ENCODE results near the gene P2RX5.
A peak's percentile ranks its signal among the peaks of the same experiment; 100 is the strongest.
"Not testable (repeated sequence)": the region's sequence is repeated elsewhere in the genome, so short reads cannot be mapped to it uniquely, and the experiment has no call there.

Gene P2RX5

GRCh38 chr17:3695723-3696411 lies at the start of gene P2RX5:
Gene P2RX5, minus strand, starts transcription at chr17:3696155. Its CDS starts 150 bp downstream, at chr17:3696005.
- DNase-seq: no peak

GRCh38 chr17:3745071-3745470 lies 49.1 kb upstream of the P2RX5 start:
- no peak for DNase-seq

- DNase-seq: no peak
These were observed 48.1 kb upstream of the P2RX5 start for GRCh38 chr17:3744014-3744413.

GRCh38 chr17:3740611-3741073 lies 44.7 kb upstream of the P2RX5 start:
- no peak for DNase-seq

- DNase-seq: no peak
These were observed 43.6 kb upstream of the P2RX5 start for GRCh38 chr17:3739422-3740124.

GRCh38 chr17:3738562-3739295 lies 42.8 kb upstream of the P2RX5 start:
- no peak for DNase-seq

GRCh38 chr17:3735515-3735914 lies 39.6 kb upstream of the P2RX5 start:
- DNase-seq: no peak

GRCh38 chr17:3734911-3735276 lies 38.9 kb upstream of the P2RX5 start:
- DNase-seq: not testable (repeated sequence)

- no peak for DNase-seq
These were observed 36.3 kb upstream of the P2RX5 start for GRCh38 chr17:3732210-3732621.

GRCh38 chr17:3730881-3731429 lies 35.0 kb upstream of the P2RX5 start:
- peak; percentile 67 for DNase-seq

GRCh38 chr17:3729881-3730280 lies 33.9 kb upstream of the P2RX5 start:
- DNase-seq: no peak

GRCh38 chr17:3728099-3728498 lies 32.1 kb upstream of the P2RX5 start:
- not testable (repeated sequence) for DNase-seq

GRCh38 chr17:3727041-3727440 lies 31.1 kb upstream of the P2RX5 start:
- no peak for DNase-seq

GRCh38 chr17:3724378-3725077 lies 28.6 kb upstream of the P2RX5 start:
- no peak for DNase-seq

- DNase-seq: peak; percentile 89
These were observed 27.8 kb upstream of the P2RX5 start, which contains the start of gene HASPIN for GRCh38 chr17:3723556-3724377. Gene HASPIN, plus strand, starts transcription at chr17:3723903. Its CDS starts 33 bp downstream, at chr17:3723936.

GRCh38 chr17:3723188-3723555 lies 27.2 kb upstream of the P2RX5 start:
- DNase-seq: no peak

GRCh38 chr17:3722716-3723115 lies 26.8 kb upstream of the P2RX5 start:
- no peak for DNase-seq

- no peak for DNase-seq
These were observed 23.3 kb upstream of the P2RX5 start for GRCh38 chr17:3719265-3719664.

- no peak for DNase-seq
These were observed 22.2 kb upstream of the P2RX5 start for GRCh38 chr17:3718201-3718600.

GRCh38 chr17:3715296-3715695 lies 19.3 kb upstream of the P2RX5 start:
- DNase-seq: no peak

- no peak for DNase-seq
These were observed 17.0 kb upstream of the P2RX5 start for GRCh38 chr17:3712811-3713463.
